ENCODE measurements around the gene PEX26.
"Not testable (repeated sequence)": the region's sequence is repeated elsewhere in the genome, so short reads cannot be mapped to it uniquely, and the experiment has no call there.

Gene PEX26

DNA sequence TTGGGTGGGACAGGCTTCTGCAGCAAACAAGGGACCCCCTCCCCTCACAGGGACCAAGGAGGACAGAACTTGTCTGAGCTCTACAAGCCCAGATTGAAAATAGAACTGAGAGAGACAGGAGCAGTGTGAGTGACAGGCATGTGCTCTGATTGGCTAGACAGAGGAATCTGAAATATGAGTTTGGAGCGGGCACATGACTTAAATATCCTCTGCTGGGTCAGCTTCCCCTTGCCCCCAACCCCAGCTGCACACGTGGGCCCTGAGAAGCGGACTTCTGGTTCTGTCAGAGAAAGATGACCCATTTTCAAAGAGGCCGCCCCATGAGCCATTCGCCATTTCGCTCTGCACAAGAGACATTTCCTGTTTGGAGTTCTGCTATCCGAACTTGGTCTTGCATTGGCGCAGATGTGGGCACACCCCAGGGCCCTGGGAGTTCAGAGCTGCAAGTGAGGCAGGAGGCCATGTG lies 38.1 kb downstream of the PEX26 start:
- no peak for DNase-seq

DNA sequence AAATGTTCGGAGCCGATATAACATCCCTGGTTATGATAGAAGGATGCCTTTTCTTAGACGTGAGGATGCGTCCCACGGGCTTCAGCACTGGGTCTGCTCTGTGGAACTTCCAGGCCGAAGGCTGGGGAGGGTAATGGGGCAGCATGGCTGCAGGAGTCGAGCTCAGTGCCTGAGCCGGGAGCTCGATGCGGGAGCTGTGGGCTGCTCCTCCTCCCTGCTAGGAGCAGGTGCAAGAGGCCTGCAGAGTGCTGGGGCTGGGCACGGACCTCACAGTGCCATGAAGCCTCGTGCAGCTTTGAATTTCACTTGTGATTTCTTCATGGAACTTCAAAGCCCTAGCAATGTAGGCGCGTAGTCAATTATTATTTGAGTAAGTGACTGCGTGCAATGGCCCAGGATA lies 38.8 kb downstream of the PEX26 start:
- DNase-seq: no peak

DNA sequence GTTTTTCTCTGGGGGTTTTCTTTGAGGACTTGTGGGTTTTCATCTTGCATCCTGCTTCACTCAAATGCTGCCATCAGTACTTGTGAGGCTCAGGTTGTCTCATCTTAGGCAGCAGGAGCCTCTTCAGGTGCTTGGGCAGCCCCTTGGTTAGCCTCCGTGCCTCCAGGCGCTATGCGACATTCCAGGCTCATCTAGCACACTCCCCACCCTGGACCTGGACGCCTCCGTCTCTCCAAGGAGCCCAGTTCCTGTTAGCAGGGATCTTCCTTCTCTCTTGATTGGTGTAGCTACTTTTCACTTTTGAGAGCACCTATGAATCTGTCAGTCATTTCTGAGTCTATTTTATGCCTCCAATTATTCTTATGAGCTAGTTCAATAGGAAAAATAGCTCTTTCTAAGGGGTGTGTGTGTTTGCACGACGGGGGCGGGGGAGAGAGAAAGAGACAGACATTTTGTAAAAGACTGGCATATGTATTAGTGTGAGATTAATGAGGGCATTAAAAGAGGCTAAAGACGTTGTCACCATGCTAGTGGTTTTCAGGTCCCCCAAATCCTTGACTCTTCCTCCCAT lies 40.6 kb downstream of the PEX26 start:
- DNase-seq: peak in 13 of 56 donors; percentile 21 to 74 (median 44)

DNA sequence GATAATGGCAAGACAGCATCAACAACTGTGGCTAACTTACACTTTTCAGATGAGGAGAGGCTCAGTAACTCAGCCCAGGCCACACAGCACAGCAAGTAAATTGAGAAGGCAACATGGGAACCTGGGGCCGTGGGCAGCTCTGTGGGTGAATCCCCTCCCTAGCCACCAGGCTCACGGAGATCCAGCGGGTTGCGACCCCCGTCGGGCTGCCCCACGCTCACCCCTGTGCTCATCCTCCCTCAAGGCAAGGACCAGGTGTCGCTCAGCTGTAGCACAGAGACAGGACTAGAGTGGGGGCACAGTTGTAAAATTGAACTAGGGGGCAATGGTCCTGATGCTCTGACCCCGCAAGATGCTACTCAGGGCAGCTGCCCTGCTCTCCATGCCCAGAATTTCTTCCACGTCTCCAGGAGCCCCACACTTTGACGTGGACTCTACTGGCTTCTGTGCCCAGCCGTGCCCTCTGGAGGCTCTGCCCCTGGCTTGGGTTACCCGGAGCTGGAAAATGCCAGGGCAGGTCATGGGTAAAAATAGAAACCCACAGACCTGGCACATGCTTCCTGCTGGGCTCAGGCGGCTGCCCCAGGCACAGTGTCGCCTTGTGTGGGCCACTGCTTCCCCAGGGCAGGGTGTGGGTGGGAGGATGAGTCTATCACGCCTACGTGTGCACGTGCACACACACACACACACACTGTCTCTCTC lies 41.8 kb downstream of the PEX26 start:
- DNase-seq: no peak

DNA sequence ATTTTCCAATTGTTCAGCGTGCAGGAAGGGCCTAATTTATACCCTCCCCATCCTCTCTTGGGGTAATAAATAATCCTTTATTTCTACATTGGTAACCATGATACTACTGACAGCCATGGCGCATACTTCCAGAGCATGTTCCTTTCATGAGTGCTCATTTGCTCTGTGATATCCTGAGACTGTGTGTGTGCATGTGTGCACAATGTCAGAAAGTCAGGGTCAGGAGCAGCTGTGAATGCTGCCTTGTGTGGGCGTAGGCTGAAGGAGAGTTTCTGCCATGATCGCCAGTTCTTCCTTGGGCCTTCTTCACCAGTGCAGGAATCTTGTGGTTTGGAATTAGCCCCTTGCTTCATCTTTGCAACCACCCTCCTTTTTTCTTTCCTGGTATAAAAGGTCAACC lies 43.1 kb downstream of the PEX26 start:
- DNase-seq: no peak

DNA sequence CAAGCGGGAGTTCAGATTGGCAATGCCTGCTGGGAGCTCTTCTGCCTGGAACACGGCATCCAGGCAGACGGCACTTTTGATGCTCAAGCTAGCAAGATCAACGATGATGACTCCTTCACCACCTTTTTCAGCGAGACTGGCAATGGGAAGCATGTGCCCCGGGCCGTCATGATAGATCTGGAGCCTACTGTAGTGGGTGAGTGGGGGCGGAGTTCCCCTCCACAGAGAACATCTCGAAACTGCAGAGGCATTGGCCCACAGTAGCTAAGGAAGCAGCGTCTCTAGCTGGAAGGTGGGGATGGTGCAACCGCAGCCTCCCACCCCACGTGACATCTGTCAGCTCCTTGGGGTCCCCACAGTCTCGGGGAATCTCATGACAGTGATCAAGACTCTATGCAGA lies 43.7 kb downstream of the PEX26 start:
- peak in 2 of 56 donors; percentile 8 to 11 for DNase-seq

DNA sequence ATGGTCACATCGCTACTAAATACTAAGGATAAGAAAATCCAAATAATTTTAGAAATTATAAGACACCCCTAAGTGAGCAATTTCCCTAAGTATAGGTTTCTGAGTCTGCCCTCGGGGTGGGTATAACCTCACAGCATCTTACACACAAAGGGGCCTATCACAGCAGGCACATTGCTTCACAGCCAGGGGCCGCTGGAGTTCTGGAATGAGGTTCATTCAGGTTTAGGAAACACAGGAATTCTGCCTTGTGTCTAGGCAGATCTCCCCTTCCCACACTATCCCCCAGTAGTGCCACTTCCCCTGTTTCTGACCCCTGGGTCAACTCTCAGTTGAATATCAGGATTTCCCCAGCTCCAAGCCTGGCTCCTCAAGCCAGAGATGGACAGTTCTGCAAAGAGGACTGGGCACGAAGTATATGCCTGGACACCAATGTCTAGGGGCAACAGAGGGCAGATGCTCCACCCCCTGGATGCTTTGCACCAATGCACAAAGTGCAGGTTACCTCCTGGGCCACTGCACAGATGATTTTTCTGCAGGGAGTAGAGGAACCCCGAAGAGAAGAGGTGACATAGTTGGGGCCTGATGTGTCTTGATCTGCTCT lies 44.3 kb downstream of the PEX26 start:
- no peak for DNase-seq

DNA sequence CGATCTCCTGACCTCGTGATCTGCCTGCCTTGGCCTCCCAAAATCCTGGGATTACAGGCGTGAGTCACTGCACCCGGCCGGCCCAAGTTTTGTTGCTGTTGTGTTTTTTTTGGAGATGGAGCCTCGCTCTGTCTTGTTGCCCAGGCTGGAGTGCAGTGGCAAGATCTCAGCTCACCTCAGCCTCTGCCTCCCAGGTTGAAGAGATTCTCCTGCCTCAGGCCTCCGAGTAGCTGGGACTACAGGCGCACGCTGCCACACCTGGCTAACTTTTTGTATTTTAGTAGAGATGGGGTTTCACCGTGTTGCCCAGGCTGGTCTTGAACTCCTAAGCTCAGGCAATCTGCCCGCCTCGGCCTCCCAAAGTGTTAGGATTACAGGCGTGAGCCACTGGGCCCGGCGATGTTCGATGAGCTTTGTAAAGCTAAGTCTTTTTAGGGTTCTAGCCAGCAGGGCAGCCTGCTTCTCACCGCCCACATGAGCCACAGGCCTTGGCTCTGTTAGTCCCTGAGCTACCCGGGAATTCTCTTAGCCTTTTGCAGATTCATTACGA lies 45.8 kb downstream of the PEX26 start:
- not testable (repeated sequence) for DNase-seq

DNA sequence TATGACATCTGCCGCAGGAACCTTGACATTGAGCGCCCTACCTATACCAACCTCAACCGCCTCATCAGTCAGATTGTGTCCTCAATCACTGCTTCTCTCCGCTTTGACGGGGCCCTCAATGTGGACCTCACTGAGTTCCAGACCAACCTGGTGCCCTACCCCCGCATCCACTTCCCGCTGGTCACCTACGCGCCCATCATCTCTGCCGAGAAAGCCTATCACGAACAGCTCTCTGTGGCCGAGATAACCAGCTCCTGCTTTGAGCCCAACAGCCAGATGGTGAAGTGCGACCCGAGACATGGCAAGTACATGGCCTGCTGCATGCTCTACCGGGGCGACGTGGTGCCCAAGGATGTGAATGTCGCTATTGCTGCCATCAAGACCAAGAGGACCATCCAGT lies 48.8 kb downstream of the PEX26 start:
- no peak for DNase-seq

DNA sequence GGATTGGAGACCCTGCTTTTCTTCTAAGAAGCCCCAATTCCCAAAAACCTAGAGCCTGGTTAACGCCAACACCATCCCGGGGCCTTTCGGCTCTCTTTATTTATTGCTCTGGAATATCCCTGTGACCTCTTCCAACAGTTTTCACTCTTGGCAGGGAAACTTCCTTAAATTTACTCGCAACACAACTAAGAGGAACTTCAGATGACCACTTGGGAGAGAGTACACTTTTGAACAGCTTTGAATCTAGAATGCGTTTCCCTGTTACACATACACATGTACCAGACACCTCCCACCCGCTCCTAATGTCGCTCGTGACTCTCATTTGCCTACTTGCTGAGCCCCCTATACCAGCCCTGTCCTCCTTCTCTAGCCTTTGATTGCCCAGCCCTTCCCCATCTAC lies 52.2 kb downstream of the PEX26 start:
- no peak for DNase-seq

DNA sequence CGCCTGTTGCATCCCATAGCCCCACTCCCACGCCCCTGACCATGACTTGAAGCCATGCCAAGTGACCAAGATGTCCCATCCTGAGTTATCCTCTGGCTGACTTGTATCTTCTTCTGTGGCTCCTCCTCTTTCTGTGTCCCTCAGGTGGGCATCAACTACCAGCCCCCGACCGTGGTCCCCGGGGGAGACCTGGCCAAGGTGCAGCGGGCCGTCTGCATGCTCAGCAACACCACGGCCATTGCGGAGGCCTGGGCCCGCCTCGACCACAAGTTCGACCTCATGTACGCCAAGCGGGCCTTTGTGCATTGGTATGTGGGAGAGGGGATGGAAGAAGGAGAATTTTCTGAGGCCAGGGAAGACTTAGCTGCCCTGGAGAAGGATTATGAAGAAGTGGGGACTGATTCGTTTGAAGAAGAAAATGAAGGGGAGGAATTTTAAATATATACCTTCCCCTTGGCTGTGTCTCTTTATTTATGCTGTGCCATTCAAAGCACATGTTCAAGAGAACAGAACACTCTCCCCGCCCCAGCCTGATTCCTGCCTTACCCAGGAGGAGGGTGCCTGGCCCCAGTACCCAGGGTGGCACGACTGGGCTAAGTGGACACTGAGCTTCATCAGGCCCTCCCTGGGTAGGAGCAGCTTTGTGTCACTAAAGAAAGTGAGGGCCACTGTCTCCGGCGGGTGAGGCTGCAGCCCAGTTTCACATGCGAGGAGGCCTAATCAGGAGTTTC lies 53.1 kb downstream of the PEX26 start:
- no peak for DNase-seq

DNA sequence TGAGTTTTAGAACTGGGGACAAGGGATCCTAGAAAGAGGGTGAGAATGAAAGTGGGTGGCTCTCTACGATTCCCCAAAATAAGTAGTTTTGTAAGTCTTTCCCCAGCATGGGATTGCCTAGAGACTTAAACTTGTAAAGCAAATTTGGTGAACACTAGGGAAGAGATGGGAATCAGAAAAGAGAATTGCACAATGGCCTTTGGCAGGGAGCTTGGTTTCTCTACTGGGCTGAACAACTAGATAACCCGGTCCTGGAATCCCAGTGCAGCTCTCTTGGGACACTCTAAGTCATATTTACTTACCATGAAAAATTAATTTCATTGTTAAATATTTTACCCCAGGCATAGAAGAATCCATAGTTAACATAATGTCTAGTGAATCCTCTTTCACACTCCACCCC lies 55.7 kb downstream of the PEX26 start:
- no peak for DNase-seq

DNA sequence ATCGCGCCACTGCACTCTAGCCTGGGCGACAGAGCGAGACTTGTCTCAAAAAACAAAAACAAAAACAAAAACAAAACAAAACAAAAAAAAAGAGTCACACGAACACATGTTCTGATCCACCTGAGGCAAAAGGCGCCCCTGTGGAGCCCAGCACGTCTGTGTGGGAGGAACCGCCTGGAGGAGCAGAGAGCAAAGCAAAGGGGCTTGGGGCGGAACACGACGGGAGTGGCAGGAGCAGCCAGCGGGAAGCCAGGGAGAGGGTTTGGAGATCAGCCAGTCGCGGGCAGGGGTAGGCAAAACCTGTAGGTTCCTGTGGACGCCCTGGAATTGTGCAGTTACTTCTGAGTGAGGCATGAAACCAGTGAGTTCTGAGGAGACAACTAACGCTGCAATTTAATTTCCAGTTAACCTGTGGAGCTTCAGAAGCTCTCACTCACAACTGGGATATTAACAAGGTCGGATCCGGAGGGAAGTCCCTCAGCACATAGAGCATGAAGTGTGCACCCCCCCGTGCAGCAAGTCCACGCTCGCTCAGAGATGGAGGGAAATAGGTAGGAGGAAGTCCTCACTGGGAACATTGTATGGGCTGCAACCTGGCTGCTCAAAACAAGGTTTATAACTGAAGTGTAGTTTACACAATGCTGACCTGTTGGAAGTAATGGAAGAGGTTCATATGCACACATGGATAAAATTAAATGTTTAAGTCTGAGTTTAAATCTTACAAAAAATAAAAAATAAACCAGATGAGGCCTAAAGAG lies 59.0 kb downstream of the PEX26 start:
- no peak for DNase-seq

DNA sequence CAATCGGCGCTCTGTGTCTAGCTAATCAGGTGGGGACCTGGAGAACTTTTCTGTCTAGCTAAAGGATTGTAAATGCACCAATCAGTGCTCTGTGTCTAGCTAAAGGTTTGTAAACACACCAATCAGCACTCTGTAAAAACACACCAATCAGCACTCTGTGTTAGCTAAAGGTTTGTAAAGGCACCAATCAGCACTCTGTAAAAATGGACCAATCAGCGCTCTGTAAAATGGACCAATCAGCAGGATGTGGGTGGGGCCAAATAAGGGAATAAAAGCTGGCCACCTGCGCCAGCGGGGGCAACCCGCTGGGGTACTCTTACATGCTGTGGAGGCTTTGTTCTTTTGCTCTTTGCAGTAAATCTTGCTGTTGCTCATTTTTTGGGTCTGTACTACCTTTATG lies 63.2 kb downstream of the PEX26 start:
- not testable (repeated sequence) for DNase-seq

DNA sequence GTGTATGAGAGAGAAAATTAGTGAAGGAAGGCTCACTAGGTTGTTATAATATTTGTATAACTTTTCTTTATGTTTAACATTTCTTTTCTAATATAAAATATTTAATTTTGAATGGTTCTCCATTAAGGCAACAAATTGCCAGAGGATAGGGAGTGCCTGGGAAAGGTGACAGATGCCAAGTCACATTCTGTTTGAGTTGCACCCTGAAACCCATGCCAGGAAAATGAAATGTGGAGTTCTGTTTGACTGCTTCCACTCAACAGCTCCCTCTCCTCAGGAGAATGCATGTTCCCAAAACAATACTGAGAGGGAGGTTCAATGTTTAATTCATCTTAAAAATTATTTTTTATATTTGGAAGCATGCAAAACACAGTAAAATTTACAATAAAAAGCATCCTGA lies 66.3 kb downstream of the PEX26 start:
- DNase-seq: no peak

DNA sequence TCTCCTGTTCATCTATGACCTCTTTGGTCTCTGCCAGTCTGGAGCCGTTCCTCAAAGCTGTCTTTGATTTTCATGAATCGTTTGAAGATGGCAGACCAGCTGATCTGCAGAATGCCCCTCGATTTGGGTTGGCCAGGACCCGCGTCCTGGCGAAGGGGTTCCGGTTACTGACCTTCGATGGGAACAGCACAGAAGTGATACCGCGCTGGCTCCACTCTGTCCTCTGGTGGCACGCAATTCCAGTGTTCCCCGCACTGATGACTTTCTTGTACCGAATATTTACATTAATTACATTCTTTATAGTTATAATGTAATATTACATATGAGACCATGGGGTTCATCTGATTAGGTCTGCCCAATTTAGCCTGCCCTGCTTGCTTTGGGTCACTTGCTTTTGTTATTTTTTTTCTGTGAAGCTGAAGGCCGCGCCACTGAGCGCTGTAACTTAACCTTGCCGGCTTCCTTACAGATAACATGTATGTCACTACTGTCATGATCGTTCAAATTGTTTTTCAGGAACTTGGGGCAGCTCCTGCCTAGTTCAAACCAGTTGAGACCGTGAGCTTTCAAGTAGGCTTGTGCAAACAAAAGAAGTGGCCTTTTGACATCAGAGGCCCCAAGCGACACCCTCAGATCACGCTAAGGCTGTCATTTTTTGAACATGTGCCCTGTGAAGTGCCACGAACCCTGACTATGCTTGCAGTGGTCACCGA lies 68.0 kb downstream of the PEX26 start:
- DNase-seq: no peak

DNA sequence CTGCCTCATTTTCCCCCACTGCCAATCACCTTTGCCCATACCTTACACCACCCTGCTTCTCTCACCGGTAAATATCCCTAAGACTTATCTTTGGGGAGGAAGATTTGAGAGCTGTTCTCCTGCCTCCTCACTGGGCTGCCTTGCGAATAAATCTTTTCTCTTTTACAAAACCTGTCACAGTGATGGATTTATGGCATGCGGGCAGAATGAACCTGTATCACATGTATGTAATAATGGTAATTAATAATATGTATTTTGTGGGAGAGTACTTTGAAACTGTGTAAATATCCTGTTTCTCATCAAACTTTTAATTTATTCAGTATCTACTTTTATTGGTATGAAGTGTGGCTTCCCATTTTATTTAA lies 68.6 kb downstream of the PEX26 start:
- no peak for DNase-seq

DNA sequence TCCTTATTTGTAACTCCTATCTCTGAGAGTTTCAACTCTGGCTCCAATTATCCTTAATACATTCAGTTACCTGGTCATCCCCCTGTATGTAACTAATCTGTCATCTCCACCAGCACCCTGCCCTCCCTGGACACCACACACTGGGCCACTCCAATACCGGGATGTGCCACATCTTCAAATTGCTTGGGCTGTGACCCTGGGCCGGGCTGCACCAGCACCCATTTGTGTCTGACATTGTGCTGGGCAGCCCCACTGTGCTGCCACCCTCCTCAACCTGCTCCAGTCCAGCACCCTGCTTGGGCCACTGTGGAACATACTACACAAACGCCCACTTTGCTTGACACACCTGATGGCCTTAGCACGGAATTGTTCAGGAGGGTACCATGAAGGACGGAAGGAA lies 70.0 kb downstream of the PEX26 start:
- no peak for DNase-seq

DNA sequence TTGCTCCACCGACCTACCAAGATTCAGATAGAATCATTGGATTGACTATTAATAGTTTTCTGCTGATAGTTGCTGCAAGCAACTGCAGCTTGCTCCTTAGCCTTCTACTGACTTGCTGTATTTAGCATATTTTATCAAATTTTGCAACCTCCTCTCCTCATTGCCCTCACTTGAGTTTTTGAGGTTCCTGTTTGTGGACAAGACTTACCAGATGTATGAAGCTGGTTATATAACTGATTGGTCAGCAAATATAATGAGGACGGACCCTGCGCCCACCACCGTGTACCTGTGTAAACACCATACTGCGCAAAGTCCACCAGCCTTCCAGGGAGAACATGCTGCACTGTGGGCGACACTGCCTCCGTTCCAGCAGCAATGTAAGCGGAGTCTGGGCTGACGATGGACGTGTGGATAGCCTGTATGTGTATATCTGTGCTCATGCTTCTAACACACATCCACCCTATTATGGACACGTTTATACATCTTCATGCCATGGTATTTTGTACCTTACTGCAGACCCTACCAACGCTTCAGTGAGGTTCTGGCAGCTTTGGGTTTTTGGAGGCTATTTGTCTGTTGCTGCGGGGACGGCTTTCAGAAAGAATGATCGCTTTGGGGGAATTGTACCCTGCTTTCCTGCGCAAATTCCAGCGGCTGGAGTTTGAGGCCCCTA lies 70.6 kb downstream of the PEX26 start:
- no peak for DNase-seq

DNA sequence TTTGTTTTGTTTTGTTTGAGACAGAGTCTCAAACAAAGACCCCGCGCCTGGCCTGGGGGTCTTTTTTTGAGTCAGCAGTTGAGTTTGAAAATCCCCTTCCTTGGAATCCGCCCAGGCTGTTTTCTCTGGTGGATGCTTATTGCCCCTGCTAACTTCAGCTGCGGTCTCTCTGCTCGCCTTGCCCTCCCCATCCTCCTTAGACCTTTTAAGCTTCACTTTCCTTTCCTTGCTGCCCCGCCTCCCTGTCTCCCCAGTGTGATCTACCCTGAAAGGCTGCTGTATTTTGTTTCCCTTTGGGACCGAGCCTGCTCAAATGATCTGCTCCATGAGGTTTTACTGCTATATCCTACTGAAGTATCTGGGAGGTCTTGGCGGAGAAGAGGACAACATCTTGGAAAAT lies 74.7 kb downstream of the PEX26 start:
- DNase-seq: no peak
